Endodermal cell (in vitro differentiated cells): ENCODE data around the gene FANCE. TPM values are rescaled to one million over a fixed set of nuclear protein-coding genes. Genes with fewer than 3 reads are reported as not detected.
"Not testable (repeated sequence)": the region's sequence is repeated elsewhere in the genome, so short reads cannot be mapped to it uniquely, and the experiment has no call there.

Source experiments
- DNase-seq: peaks from one replicate; pipeline ENCODE4 v3.0.0-alpha.2; 2017
- H3K27ac ChIP-seq: 2 replicates; pipeline ENCODE4 v1.5.1; 2013; ENCODE audit warnings: mild to moderate bottlenecking, low read depth, low read length, moderate library complexity
- H3K27me3 ChIP-seq: 2 replicates; pipeline ENCODE4 v1.6.1; 2013; ENCODE audit warnings: mild to moderate bottlenecking, low read length, moderate library complexity; ENCODE audit not compliant: insufficient read depth, control insufficient read depth, poor library complexity, severe bottlenecking
- H3K36me3 ChIP-seq: 2 replicates; pipeline ENCODE4 v1.7.0; 2013; ENCODE audit warnings: mild to moderate bottlenecking, low read length, moderate library complexity; ENCODE audit not compliant: control insufficient read depth, insufficient read depth
- H3K4me1 ChIP-seq: one replicate; pipeline ENCODE4 v1.7.0; 2013; ENCODE audit warnings: low read length; ENCODE audit not compliant: control insufficient read depth, insufficient read depth
- H3K4me3 ChIP-seq: 2 replicates; pipeline ENCODE4 v1.5.1; 2013; ENCODE audit warnings: mild to moderate bottlenecking, low read length, moderate library complexity
- H3K9ac ChIP-seq: 2 replicates; pipeline ENCODE4 v1.6.1; 2013; ENCODE audit warnings: mild to moderate bottlenecking, low read length, moderate library complexity; ENCODE audit not compliant: poor library complexity, severe bottlenecking; ENCODE audit errors: extremely low read depth
- H3K9me3 ChIP-seq: 2 replicates; pipeline ENCODE4 v1.6.1; 2013; ENCODE audit warnings: mild to moderate bottlenecking, low read length, moderate library complexity; ENCODE audit not compliant: control insufficient read depth
- H3K27ac Mint-ChIP-seq: 2 replicates; pipeline ENCODE4 v1.8.0; 2020; ENCODE audit warnings: mixed read lengths
- H3K27me3 Mint-ChIP-seq: 2 replicates; pipeline ENCODE4 v1.8.0; 2021; ENCODE audit warnings: mild to moderate bottlenecking, mixed read lengths; ENCODE audit not compliant: insufficient read depth
- H3K36me3 Mint-ChIP-seq: 2 replicates; pipeline ENCODE4 v1.8.0; 2020; ENCODE audit warnings: low read depth, mixed read lengths
- H3K4me1 Mint-ChIP-seq: 2 replicates; pipeline ENCODE4 v1.8.0; 2020; ENCODE audit warnings: mixed read lengths
- H3K4me3 Mint-ChIP-seq: 2 replicates; pipeline ENCODE4 v1.8.0; 2020; ENCODE audit warnings: mild to moderate bottlenecking, moderate library complexity, mixed read lengths
- H3K9me3 Mint-ChIP-seq: 2 replicates; pipeline ENCODE4 v1.8.0; 2020; ENCODE audit warnings: mild to moderate bottlenecking, mixed read lengths
- WGBS, 2 experiments: methylation state at CpG; one replicate each; pipeline versions ENCODE4 v1.1.5 to v1.1.7; 2013; ENCODE audit warnings: missing lambda C conversion rate in 2 of 2, mixed read lengths in 1 of 2; ENCODE audit not compliant: insufficient coverage in 1 of 2, insufficient read length in 1 of 2; 5-methylcytosine and 5-hydroxymethylcytosine counted together
- total RNA-seq, 2 donors: library from RNA; stranded (reverse); fragmentation: NEBNext Ultra II Directional in 1 of 2; extraction: Animal tissue kit (Norgen Biotek cat#: 25700) in 1 of 2; gene quantifications; 2 replicates in 1 of 2; 3 replicates in 1 of 2; pipeline ENCODE4 v1.2.1, GENCODE V29; 2021
- TF ChIP-seq, protein P1 (sequence below): fragments of 200-600 bp; sonication (generic); conservative IDR thresholded peaks from 2 replicates; pipeline ENCODE4 v1.5.0; 2021; ENCODE audit warnings: antibody characterized with exemption, mild to moderate bottlenecking

FANCE gene
- total RNA-seq, 2 donors from 2014 or later, result 13.5 to 16.4 TPM

DNA sequence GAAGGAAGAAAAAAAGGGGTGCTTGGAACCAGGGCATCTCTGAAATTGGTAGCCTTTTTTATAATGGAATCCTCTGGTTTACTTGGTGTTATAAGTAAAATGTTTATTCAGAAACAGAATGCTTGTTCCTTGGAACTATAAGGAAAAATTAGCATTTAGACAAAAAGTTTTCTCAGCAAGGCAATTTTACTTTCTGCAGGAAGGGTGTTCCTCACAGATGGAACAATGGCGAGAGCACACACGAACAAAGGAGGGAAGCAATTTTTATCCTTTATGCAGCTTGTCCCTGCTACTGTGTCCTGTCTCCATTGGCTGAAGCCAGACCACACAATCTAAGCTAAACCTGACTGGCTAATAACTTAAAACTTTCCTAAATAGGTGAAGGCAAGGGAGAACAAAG, 22.7 kb upstream of the FANCE start:
- WGBS, 2 experiments, result 94% methylated on average over 2 of the region's 2 CpGs
- TF ChIP-seq, protein P1, sequence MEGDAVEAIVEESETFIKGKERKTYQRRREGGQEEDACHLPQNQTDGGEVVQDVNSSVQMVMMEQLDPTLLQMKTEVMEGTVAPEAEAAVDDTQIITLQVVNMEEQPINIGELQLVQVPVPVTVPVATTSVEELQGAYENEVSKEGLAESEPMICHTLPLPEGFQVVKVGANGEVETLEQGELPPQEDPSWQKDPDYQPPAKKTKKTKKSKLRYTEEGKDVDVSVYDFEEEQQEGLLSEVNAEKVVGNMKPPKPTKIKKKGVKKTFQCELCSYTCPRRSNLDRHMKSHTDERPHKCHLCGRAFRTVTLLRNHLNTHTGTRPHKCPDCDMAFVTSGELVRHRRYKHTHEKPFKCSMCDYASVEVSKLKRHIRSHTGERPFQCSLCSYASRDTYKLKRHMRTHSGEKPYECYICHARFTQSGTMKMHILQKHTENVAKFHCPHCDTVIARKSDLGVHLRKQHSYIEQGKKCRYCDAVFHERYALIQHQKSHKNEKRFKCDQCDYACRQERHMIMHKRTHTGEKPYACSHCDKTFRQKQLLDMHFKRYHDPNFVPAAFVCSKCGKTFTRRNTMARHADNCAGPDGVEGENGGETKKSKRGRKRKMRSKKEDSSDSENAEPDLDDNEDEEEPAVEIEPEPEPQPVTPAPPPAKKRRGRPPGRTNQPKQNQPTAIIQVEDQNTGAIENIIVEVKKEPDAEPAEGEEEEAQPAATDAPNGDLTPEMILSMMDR, result no peak
- Mint-ChIP-seq H3K27ac (no peak overlapping the region), H3K4me3 (no peak overlapping the region), H3K27me3 (no peaks in the 10 kb centered on the region), H3K36me3 (peaks cover 21% of the 10 kb centered on the region), H3K9me3 (peaks cover 16% of the 10 kb centered on the region), H3K4me1 (peaks cover 7% of the 10 kb centered on the region)
- Histone ChIP-seq H3K27me3 (no peaks in the 10 kb centered on the region), H3K4me3 (no peak overlapping the region), H3K36me3 (no peaks in the 10 kb centered on the region), H3K9ac (no peak overlapping the region), H3K9me3 (peaks cover 12% of the 10 kb centered on the region), H3K4me1 (no peaks in the 10 kb centered on the region), H3K27ac (no peak overlapping the region)
- no peak for DNase-seq

DNA sequence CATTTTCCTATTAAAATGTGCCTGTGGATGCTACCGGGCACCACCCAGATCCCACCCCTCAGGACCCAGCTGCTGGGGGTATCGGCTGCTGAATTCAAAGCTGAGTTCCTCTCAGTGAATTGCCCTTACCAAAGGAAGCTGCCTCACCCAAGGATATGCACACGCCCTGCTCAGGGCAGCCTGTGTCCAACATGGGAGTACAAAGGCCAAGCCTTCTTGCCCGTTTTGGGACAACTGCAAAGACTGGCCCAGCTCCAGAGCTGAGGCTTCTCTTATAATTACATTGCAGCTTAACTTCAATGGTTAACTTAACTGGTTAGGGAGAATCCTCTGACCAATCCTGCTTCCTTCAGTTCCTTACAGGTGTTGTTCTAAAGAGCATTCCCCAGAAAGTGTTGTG, 19.8 kb upstream of the FANCE start:
- peaks cover 8% of the 10 kb centered on the region for H3K36me3 Mint-ChIP-seq
- H3K27ac Mint-ChIP-seq, result no peak overlapping the region
- peaks cover 16% of the 10 kb centered on the region for H3K9me3 Mint-ChIP-seq
- DNase-seq, result no peak
- no peak overlapping the region for H3K9ac ChIP-seq
- TF ChIP-seq, protein P1, result no peak
- H3K4me1 Mint-ChIP-seq, result peaks cover 16% of the 10 kb centered on the region
- peaks cover 5% of the 10 kb centered on the region for H3K4me1 ChIP-seq
- no peak overlapping the region for H3K27ac ChIP-seq
- 91 to 93% methylated on average over 4 of the region's 4 CpGs for WGBS, 2 experiments
- H3K27me3 Mint-ChIP-seq, result no peaks in the 10 kb centered on the region
- H3K4me3 ChIP-seq, result no peak overlapping the region
- H3K27me3 ChIP-seq, result no peaks in the 10 kb centered on the region
- no peak overlapping the region for H3K4me3 Mint-ChIP-seq
- H3K36me3 ChIP-seq, result no peaks in the 10 kb centered on the region
- H3K9me3 ChIP-seq, result peaks cover 12% of the 10 kb centered on the region

DNA sequence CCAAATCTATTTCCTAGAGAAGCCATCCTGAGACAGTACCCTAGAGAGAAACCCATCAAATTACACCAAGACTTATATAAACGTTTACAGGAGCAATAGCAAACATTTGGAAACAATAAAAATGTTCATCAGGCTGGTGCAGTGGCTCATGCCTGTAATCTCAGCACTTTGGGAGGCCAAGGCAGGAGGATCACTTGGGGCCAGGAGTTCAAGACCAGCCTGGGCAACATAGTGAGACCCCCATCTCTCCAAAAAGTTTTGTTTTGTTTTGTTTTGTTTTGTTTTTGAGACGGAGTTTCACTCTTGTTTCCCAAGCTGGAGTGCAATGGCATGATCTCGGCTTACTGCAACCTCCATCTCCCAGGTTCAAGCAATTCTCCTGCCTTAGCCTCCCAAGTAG, 19.4 kb upstream of the FANCE start:
- peaks cover 12% of the 10 kb centered on the region for H3K9me3 ChIP-seq
- H3K27me3 ChIP-seq, H3K27ac Mint-ChIP-seq, H3K36me3 ChIP-seq, H3K4me3 Mint-ChIP-seq, H3K27ac ChIP-seq, H3K9ac ChIP-seq, H3K36me3 Mint-ChIP-seq, H3K4me3 ChIP-seq, DNase-seq, H3K4me1 ChIP-seq, H3K27me3 Mint-ChIP-seq: not testable (repeated sequence)
- peaks cover 16% of the 10 kb centered on the region for H3K4me1 Mint-ChIP-seq
- 91% methylated on average over 3 of the region's 3 CpGs for WGBS, 2 experiments
- H3K9me3 Mint-ChIP-seq, result peaks cover 16% of the 10 kb centered on the region
